MCF 10A (cell line): ENCODE results near the gene CDC25C. TPM values are rescaled to one million over a fixed set of nuclear protein-coding genes. Genes with fewer than 3 reads are reported as not detected.

Experiments
- BruUV-seq: library from RNA; stranded (reverse); fragments of 400-500 nt; replicated peaks from 2 replicates; lab custom pipeline; 2021; lab: Mats Ljungman, UMichigan
- CTCF ChIA-PET: fragments of 300-600 bp; sonication (Branson Sonifier 250); formaldehyde crosslinking; extraction: SDS; loops from one replicate; lab custom pipeline; 2021; ENCODE audit warnings: antibody characterized with exemption, inconsistent platforms; lab: Yijun Ruan, JAX
- POLR2A ChIA-PET: fragments of 300-600, 350-650 bp; sonication (Branson Sonifier 250); formaldehyde crosslinking; extraction: SDS; loops from one replicate; lab custom pipeline; 2020; ENCODE audit warnings: antibody characterized with exemption, inconsistent platforms; lab: Yijun Ruan, JAX
- DNase-seq: peaks from one replicate; pipeline ENCODE4 v3.0.0-alpha.2; 2018; ENCODE audit not compliant: unreplicated experiment
- H3K27ac Mint-ChIP-seq: one replicate; pipeline ENCODE4 v1.8.0; 2022; ENCODE audit warnings: mild to moderate bottlenecking, low read depth, mixed read lengths; ENCODE audit not compliant: unreplicated experiment
- H3K27me3 Mint-ChIP-seq: one replicate; pipeline ENCODE4 v1.8.0; 2022; ENCODE audit warnings: mixed read lengths; ENCODE audit not compliant: insufficient read depth, unreplicated experiment
- H3K36me3 Mint-ChIP-seq: one replicate; pipeline ENCODE4 v1.8.0; 2022; ENCODE audit warnings: mild to moderate bottlenecking, moderate library complexity, mixed read lengths; ENCODE audit not compliant: insufficient read depth, unreplicated experiment
- H3K4me1 Mint-ChIP-seq: one replicate; pipeline ENCODE4 v1.8.0; 2022; ENCODE audit warnings: mixed read lengths; ENCODE audit not compliant: insufficient read depth, unreplicated experiment
- H3K4me3 Mint-ChIP-seq: one replicate; pipeline ENCODE4 v1.8.0; 2022; ENCODE audit warnings: mild to moderate bottlenecking, moderate library complexity, mixed read lengths; ENCODE audit not compliant: unreplicated experiment
- H3K9me3 Mint-ChIP-seq: one replicate; pipeline ENCODE4 v1.8.0; 2022; ENCODE audit warnings: mixed read lengths; ENCODE audit not compliant: unreplicated experiment
- intact Hi-C: fragments of 100-400 bp; cut with micrococcal nuclease; formaldehyde crosslinking; loops from 2 replicates; pipeline ENCODE4 v1.14.1; 2022
- total RNA-seq: library from RNA; stranded (reverse); gene quantifications from 2 replicates; pipeline ENCODE4 v1.2.3, GENCODE V29; 2022
- TF ChIP-seq, protein P1 (sequence below): fragments of 200-600 bp; IDR thresholded peaks from one replicate; pipeline ENCODE4 v1.8.0; 2022; ENCODE audit warnings: antibody characterized with exemption, mild to moderate bottlenecking; ENCODE audit not compliant: unreplicated experiment

CDC25C gene
- total RNA-seq, 1 experiment from 2014 or later: 12.2 TPM

DNA sequence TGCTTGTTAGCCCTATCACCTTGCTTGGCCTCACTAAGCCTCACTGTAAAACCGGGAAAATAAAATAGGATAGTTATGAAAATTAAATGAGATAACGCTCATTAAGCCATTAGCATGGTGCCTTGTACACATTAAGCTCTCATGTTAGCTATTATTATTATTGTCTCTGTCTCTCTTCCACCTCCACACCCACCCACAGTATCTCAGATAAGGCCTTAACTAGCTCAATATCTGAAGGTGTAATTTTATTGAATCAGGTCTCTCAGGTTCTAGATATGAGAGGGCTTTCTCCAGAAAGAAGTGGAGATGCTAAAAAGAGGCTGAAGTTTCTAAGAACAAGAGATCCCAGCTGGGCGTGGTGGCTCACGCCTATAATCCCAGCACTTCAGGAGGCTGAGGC lies 84.8 kb downstream of the CDC25C start:
- CTCF ChIA-PET: interaction anchor here (0.6 to 1.5 kb wide), 6 partner anchors 53 to 886 kb away, joined by 3 to 4 read pairs (median 4); no protein-coding TSS in a partner anchor
- no peaks in the 10 kb centered on the region for H3K4me1 Mint-ChIP-seq
- no TSS peak for BruUV-seq
- no peak overlapping the region for H3K4me3 Mint-ChIP-seq
- POLR2A ChIA-PET: interaction anchor here (1.6 kb wide), 1 partner anchor 12 kb away, joined by 8 read pairs; no protein-coding TSS in a partner anchor
- DNase-seq: no peak
- TF ChIP-seq, protein P1, sequence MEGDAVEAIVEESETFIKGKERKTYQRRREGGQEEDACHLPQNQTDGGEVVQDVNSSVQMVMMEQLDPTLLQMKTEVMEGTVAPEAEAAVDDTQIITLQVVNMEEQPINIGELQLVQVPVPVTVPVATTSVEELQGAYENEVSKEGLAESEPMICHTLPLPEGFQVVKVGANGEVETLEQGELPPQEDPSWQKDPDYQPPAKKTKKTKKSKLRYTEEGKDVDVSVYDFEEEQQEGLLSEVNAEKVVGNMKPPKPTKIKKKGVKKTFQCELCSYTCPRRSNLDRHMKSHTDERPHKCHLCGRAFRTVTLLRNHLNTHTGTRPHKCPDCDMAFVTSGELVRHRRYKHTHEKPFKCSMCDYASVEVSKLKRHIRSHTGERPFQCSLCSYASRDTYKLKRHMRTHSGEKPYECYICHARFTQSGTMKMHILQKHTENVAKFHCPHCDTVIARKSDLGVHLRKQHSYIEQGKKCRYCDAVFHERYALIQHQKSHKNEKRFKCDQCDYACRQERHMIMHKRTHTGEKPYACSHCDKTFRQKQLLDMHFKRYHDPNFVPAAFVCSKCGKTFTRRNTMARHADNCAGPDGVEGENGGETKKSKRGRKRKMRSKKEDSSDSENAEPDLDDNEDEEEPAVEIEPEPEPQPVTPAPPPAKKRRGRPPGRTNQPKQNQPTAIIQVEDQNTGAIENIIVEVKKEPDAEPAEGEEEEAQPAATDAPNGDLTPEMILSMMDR: no peak
- peaks cover 31% of the 10 kb centered on the region for H3K27me3 Mint-ChIP-seq
- H3K36me3 Mint-ChIP-seq: no peaks in the 10 kb centered on the region
- intact Hi-C loops: no loop called here
- no peak overlapping the region for H3K27ac Mint-ChIP-seq
- no peaks in the 10 kb centered on the region for H3K9me3 Mint-ChIP-seq

DNA sequence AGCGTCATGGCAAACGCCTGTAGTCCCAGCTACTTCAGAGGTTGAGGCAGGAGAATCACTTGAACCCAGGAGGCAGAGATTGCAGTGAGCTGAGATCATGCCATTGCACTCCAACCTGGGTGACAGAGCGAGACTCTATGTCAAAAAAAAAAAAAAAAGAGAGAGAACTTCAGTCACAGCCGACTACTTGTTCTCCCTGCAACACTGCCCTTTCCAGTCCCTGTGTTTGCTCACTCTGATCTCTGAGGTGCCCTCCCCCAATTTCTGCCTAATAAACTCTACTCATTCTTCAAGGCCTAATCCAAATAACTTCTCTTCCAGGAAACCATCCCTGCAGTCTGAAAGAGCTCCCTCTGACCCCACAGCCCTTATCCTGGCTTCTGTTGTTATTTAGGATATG lies 85.3 kb downstream of the CDC25C start:
- Mint-ChIP-seq H3K36me3 (no peaks in the 10 kb centered on the region), H3K27me3 (peaks cover 36% of the 10 kb centered on the region), H3K9me3 (no peaks in the 10 kb centered on the region), H3K4me1 (no peaks in the 10 kb centered on the region), H3K4me3 (no peak overlapping the region), H3K27ac (no peak overlapping the region)
- BruUV-seq: no TSS peak
- CTCF ChIA-PET: interaction anchor here (0.6 to 1.0 kb wide), 5 partner anchors 53 to 886 kb away, joined by 3 to 4 read pairs (median 4); no protein-coding TSS in a partner anchor
- intact Hi-C loops: no loop called here
- DNase-seq: no peak
- POLR2A ChIA-PET: interaction anchor here (1.6 kb wide), 1 partner anchor 11 kb away, joined by 8 read pairs; no protein-coding TSS in a partner anchor
- TF ChIP-seq, protein P1: no peak

DNA sequence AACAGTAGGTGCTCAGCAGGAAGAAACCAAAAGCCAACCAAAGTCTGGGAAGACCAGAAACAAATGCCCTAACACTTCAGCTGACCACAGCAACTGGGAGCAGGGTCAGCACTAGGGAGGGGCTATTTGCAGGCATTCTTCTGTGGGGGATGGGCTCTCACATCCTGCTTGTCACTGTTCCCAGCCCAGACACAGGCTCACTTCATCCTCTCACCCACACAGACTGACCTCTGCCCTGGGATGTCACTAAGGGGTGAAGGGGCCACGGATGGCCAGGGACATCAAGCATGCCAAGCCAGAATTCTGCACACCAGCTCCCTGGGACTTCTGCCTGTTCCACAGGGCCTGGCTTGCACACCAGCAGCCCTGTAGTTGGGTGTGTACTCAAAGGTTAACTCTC lies 85.9 kb downstream of the CDC25C start:
- DNase-seq: no peak
- no peaks in the 10 kb centered on the region for H3K36me3 Mint-ChIP-seq
- ChIA-PET CTCF (no interaction called here), POLR2A (no interaction called here)
- H3K4me1 Mint-ChIP-seq: no peaks in the 10 kb centered on the region
- H3K4me3 Mint-ChIP-seq: no peak overlapping the region
- H3K27me3 Mint-ChIP-seq: peaks cover 43% of the 10 kb centered on the region
- H3K9me3 Mint-ChIP-seq: no peaks in the 10 kb centered on the region
- TF ChIP-seq, protein P1: no peak
- H3K27ac Mint-ChIP-seq: no peak overlapping the region
- intact Hi-C loops: no loop called here
- no TSS peak for BruUV-seq

DNA sequence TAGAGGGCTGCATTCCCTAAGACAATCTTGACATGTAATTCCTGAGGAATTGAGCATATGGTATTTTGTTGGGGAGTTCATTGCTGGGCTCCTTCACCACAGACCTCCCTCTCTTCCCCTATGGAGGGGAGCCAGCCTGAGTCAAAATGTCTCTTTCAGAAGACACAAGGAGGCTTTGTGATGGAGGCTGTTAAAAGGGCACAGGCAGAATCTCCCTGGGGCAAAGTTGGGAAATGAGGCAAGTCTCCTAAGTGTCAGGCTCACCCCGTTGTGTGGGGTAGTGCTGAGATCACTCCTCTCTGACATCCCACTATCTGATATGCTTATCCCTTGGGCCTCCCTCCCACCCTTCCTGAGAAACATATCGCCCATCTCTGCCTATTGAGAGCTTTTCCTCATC lies 87.8 kb downstream of the CDC25C start:
- Mint-ChIP-seq H3K9me3 (no peaks in the 10 kb centered on the region), H3K4me1 (no peaks in the 10 kb centered on the region), H3K36me3 (no peaks in the 10 kb centered on the region), H3K27me3 (peaks cover 61% of the 10 kb centered on the region), H3K27ac (no peak overlapping the region), H3K4me3 (no peak overlapping the region)
- TF ChIP-seq, protein P1: no peak
- ChIA-PET POLR2A (interaction anchor here (1.2 kb wide), 1 partner anchor 87 kb away, joined by 3 read pairs; the partner anchor contains the start of gene CDC25C), CTCF (interaction anchor here (1.0 to 2.7 kb wide), 3 partner anchors 12 to 21 kb away, joined by 3 to 13 read pairs (median 4); no protein-coding TSS in a partner anchor)
- intact Hi-C loops: no loop called here
- no peak for DNase-seq
- BruUV-seq: no TSS peak
